SHP77 treated with DMSO at 0.1 percent for 48 hours (cell line): ENCODE results near the gene CRIP1.

ENCODE experiments used
- DNase-seq: peaks from one replicate; lab custom pipeline; 2025; lab: John Stamatoyannopoulos, UW

Gene CRIP1

GRCh38 chr14:105507247-105507646 is 20.6 kb downstream of the CRIP1 start:
- no peak for DNase-seq

- DNase-seq, result no peak
Observed at GRCh38 chr14:105508069-105508468, 21.4 kb downstream of the CRIP1 start.

DNA sequence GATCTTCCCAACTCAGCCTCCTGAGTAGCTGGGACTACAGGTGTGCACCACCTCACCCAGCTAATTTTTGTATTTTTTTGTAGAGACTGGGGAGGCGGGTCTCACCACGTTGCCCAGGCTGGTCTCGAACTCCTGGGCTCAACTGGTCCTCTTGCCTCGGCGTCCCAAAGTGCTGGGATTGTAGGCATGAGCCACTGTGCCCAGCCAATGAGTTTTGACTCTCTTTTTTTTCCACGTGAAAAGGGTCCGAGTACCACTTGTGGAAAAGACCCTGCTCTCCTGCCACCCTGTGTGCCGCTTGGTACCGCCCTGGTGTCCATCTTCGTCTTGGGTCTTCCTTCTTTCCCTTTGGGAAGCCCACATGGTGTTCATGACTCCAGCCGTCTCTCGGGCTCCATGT is 21.9 kb downstream of the CRIP1 start:
- DNase-seq, result no peak

GRCh38 chr14:105517096-105517495 is 30.4 kb downstream of the CRIP1 start:
- no peak for DNase-seq

DNA sequence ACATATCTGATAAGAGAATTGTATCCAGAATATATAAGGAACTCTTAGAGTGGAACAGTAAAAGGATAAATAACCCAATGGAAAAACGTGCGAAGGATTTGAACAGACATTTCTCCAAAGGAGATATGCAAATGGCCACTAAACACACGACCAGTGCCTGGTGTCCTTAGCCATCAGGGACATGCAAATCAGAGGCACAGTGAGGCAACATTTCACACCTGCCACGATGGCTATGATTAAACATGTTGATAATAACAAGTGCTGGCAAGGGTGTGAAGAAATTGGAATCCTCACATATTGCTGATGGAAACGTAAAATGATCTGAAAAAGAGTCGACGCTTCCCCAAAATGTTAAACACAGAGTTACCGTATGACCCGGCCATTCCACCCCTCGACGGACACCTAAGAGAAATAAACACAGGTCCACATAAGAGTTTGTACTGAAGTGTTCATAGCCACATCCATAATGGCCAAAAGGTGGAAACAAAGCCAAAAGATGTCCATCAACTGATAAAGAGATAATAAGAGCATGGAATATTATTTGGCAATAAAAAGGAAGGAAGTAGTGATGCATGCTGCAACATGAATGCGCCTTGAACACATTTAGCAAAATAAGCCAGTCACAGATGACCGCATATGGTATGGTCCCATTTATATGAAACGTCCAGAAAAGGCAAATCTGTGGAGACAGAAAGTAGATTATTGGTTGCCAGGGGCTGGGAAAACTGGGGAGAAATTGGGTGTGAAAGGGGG is 33.4 kb downstream of the CRIP1 start:
- DNase-seq, result no peak

- no peak for DNase-seq
Observed at GRCh38 chr14:105525326-105525725, 38.6 kb downstream of the CRIP1 start.

- no peak for DNase-seq
Observed at GRCh38 chr14:105525861-105526775, 39.4 kb downstream of the CRIP1 start, which contains the start of gene TMEM121. Gene TMEM121, plus strand, starts transcription at chr14:105526583. Its CDS starts 2,252 bp downstream, at chr14:105528835.

DNA sequence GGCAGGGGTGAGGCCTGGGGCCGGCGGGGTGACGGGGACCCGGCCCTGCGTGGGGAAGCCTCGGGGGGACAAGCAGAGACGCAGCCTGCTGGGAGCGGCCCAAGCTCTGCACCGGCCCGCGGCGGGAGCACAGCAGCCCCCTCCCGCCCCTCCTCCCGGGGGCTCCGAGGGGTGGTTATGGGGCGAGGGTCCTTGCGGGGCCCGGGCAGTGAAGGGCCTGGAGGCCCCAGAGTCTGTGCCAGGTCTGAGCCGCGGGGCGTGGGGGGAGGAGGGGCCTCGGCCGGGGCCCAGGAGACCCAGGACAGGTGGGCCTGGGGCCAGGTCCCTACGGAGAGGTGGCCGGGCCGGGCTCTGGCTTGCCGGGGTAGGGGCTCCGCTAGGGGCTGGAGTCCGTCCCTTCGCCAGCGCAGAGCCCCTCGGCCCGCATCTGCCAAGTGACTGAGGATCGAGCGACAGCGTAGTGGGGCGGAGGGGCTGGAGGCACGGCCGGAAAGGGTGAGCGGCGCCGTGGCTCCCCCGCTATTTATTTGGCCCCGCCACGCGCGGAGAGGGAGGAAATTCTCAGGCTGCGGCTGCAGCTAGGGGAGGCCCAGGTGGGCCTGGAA is 40.2 kb downstream of the CRIP1 start:
- DNase-seq, result no peak

DNA sequence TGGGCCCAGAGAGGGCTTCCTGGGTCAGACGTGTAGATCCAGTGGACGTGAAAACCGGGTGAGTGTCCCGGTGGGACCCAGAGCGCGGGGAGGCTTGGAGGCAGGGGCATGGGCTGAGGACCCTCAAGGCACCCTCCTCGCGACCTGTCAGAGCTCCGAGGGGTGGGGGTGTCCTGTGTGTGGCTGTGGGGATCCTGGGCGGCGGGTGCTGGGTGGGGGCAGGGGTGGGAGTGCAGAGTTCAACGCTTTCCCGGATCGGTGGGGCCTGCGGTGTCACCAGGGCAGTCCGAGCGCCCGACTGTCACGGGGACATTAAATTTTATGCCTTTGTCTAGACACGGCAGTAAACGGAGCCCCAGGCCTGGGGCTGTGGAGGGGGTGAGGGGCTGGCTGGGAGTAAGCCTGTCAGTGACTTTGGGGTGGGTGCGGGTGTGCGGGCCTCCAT is 40.7 kb downstream of the CRIP1 start:
- DNase-seq, result no peak

DNA sequence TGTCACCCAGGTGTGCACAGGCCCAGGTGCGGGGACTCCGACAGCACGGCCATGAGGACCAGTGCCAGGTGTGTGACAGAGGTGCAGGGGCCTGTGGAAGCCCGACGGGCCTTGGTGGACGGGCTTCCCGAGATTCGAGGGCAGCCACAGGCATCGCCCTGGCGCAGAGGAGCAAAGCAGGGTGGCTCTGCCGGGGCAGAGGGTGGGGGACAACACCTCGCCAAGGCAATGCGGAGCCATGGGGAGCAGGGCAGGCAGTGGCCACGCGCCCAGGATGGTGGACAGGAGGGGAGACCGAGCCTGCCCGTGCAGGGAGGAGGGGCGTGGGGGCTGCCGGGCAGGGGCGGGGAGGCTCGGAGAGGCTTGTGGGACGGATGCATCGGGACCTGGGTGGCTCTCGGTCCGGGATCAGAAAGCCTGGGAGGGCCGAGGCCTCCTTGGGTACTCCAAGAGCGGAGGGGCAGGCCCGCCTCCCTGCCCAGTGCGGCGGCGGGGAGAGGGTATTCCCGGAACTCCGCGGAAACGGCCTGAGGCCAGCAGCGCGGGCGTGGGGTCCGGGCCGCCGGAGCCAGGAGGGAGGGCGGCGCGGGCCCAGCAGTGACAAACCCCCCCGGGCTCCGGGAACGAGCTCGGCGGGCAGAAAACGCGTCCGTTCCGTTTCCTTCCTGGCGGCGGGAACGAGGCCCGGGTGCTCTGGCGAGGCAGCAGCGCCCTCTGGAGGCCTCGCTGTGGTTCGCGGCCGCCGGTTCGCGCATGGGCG is 41.3 kb downstream of the CRIP1 start:
- DNase-seq, result peak; percentile 18

DNA sequence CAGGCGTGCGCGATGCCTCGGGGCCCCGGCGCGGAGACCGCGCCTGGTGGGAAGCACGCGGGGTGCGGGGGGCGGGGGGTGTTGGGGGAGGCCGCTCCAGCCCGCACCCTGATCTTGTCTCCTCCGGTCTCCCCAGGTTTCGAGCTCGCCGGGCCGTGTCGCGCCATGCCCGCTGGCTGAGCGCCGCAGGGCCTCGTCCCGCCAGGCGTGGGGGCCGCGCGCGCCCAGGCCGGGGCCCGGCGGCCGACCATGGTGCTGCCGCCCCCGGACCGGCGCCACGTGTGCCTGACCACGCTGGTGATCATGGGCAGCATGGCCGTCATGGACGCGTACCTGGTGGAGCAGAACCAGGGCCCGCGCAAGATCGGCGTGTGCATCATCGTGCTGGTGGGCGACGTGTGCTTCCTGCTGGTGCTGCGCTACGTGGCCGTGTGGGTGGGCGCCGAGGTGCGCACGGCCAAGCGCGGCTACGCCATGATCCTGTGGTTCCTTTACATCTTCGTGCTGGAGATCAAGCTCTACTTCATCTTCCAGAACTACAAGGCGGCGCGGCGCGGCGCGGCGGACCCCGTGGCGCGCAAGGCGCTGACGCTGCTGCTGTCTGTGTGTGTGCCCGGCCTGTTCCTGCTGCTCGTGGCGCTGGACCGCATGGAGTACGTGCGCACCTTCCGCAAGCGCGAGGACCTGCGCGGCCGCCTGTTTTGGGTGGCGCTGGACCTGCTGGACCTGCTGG is 42.1 kb downstream of the CRIP1 start:
- DNase-seq, result no peak

DNA sequence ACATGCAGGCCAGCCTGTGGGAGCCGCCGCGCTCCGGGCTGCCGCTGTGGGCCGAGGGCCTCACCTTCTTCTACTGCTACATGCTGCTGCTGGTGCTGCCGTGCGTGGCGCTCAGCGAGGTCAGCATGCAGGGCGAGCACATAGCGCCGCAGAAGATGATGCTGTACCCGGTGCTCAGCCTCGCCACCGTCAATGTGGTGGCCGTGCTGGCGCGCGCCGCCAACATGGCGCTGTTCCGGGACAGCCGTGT is 42.6 kb downstream of the CRIP1 start:
- DNase-seq, result no peak

DNA sequence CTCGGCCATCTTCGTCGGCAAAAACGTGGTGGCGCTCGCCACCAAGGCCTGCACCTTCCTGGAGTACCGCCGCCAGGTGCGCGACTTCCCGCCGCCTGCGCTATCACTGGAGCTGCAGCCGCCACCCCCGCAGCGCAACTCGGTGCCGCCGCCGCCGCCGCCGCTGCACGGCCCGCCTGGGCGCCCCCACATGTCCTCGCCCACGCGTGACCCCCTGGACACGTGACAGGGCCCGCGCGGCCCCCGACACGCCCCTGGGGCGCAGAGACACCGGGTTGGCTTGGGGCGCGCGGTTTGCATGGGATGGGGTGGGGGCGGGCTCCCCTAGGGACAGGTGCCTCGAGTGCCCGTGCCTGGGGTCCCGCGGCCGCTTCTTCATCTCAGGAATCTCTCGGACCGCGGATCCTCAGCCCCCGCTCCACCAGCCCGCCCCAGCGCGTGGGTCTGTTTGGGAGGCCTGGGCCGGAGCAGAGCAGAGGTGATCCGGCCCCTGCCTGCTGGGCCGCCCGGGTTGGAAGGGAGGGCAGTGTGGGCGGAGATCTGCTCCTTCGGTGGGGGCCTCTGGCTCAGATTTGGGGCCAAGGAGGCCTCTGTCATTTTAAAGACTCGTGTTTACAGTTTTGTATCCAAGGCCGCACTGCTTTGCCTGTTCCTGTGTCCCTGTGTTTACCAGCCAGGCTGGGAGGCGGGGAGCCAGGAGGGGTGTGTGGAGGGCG is 43.0 kb downstream of the CRIP1 start:
- no peak for DNase-seq

DNA sequence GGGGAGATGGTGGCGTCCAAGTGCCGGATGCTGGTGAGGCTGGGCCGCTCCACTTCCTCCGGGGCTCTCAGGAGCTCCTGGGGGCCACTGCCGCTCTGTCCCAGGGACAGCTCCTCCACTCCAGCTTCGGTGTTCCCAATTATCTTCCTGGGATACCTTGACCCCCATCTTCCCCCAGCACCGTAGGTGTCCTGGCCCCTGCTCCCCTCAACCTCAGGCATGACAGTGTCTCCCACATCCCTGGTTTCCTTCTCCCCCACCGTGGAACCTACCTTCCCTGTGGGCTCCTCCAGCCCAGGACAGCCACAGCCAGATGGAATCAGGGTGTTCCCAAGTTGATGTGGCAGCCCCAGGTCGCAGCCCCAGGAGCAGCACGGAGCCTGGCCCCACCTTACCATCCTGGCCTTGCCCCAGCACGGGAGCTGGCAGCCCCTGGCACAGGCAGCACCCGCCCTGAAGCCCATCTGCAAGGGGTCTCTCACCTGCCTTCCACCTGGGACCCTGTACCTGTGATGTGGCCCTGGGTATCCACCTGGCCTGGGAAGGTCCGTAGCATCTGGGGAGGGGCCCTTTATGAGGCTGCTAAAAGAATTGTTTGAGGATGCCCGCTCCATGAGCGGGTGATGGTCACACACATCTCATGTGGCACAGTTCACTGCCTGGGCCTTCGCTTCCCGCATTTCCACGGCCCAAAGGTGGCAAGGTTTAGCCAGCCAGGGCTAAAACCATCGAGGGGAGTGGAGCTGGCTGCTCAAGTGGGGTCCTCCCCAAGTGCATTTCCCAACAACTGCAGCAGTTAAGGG is 43.8 kb downstream of the CRIP1 start:
- no peak for DNase-seq

GRCh38 chr14:105531088-105531893 is 44.6 kb downstream of the CRIP1 start:
- DNase-seq, result no peak

DNA sequence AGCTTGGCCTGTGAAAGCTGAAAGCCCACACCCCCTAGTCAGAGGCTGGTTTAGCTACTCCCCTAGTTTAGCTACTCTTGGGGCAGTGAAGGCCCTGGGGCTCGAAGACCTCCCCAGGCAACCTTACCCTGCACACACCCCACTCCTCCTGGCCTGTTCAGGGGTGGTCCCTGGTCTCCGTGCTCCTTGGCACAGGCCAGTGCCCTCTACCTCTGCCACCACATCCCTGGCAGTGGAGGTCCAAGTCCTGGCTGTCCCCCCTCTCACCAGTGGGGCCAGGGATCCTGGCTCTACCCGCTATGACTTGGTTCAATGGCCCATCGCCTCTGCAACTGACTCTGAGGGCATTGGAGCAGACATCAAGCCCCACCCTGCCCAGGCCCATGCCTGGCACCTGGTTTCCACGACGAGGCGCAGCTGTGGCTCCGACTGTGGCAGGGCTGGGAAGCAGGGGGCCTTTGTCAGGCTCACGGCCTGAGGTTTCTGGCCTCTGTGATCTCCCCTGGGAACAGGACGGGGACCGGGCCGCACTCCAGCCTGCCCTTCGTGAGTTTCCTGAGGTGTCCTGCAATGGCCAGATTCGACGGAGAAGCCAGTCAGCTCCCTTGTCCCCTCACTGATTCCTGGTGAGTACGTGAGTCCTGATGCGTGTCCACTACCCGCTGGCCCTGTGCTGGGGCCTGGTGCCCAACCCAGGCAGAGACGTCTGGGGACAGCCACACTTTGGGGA is 45.4 kb downstream of the CRIP1 start:
- no peak for DNase-seq

DNA sequence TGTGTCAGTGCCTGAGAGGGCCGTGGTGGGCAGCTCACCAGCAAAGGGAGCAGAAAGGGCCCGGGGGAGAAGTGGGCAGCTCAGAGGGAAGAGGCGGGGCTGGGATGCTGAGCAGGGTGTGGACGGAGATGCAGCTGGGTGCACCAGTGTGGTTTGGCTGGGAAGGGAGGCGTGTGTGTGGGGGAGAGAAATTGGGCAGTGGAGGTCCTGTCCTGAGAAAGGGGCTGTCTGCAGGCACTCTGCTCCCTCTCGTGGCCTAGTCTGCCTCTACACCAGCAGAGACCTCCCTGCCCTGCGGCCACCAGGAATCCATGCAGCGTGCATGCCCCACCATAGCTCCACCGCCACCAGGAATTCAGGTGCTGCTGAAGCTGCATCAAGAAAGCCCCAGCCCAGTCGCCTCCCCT is 46.1 kb downstream of the CRIP1 start:
- DNase-seq, result no peak

DNA sequence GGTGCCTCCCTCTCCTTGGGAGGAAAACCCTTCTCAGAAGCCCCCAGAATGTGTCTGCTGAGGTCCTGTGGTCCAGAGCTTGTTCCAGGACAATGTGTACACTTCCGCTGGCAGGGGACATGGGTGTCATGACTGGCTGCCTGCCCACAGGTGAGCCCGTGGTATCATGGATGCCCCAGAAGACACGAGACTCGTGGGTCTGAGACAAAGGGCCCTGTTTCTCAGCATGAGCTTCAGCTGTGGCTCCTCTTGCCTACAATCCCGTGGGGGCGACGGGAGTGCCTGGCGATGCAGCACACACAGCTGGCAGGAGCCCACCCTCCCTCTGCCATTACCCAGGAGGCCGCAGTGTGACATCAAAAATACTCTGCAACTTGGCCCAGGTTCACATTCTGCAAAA is 46.7 kb downstream of the CRIP1 start:
- DNase-seq, result no peak
